Peyer's patch (tissue), 4 donors: ENCODE results near the gene SPON1.

Experiments
- POLR2A ChIP-seq, 2 donors: fragments of 450-650 bp; IDR thresholded peaks; one replicate each; pipeline ENCODE4 v1.5.1; 2017; ENCODE audit warnings: antibody characterized with exemption in 2 of 2, mild to moderate bottlenecking in 2 of 2, moderate library complexity in 2 of 2
- TF ChIP-seq, protein P1 (sequence below), 6 experiments: fragments of 450-650 bp in 4 of 6; fragments of 200-600 bp in 2 of 6; sonication (generic) in 1 of 6; IDR thresholded peaks; one replicate each; pipeline ENCODE4 v1.5.1; 2017 to 2019; ENCODE audit warnings: antibody characterized with exemption in 6 of 6, mild to moderate bottlenecking in 3 of 6, moderate library complexity in 1 of 6

- TF ChIP-seq, protein P1, sequence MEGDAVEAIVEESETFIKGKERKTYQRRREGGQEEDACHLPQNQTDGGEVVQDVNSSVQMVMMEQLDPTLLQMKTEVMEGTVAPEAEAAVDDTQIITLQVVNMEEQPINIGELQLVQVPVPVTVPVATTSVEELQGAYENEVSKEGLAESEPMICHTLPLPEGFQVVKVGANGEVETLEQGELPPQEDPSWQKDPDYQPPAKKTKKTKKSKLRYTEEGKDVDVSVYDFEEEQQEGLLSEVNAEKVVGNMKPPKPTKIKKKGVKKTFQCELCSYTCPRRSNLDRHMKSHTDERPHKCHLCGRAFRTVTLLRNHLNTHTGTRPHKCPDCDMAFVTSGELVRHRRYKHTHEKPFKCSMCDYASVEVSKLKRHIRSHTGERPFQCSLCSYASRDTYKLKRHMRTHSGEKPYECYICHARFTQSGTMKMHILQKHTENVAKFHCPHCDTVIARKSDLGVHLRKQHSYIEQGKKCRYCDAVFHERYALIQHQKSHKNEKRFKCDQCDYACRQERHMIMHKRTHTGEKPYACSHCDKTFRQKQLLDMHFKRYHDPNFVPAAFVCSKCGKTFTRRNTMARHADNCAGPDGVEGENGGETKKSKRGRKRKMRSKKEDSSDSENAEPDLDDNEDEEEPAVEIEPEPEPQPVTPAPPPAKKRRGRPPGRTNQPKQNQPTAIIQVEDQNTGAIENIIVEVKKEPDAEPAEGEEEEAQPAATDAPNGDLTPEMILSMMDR (IDR thresholded peaks at IDR 0.05), result no peak
- TF ChIP-seq POLR2A (IDR thresholded peaks at IDR 0.05), result no peak
These were observed 307.4 kb downstream of the SPON1 start for GRCh38 chr11:14269692-14270573.
